ENCODE data around the gene GIMAP1.

GIMAP1 gene

GRCh38 chr7:150748376-150748775 lies 32.0 kb downstream of the GIMAP1 start:
- no peak for DNase-seq (ENCODE audit: low read depth in 2 of 2)

- DNase-seq (ENCODE audit: low read depth in 2 of 2) = no peak
These were observed 35.3 kb downstream of the GIMAP1 start for GRCh38 chr7:150751702-150752101.

- DNase-seq (ENCODE audit: low read depth in 2 of 2) = no peak
These were observed 36.8 kb downstream of the GIMAP1 start for GRCh38 chr7:150753239-150753638.

GRCh38 chr7:150753826-150754603 lies 37.6 kb downstream of the GIMAP1 start:
- no peak for DNase-seq (ENCODE audit: low read depth in 2 of 2)

GRCh38 chr7:150754951-150755350 lies 38.5 kb downstream of the GIMAP1 start:
- DNase-seq (ENCODE audit: low read depth in 2 of 2) = no peak

GRCh38 chr7:150755473-150756099 lies 39.2 kb downstream of the GIMAP1 start:
- peak in 1 of 2 donors; percentile 63 for DNase-seq (ENCODE audit: low read depth in 2 of 2)

GRCh38 chr7:150756166-150756565 lies 39.8 kb downstream of the GIMAP1 start:
- DNase-seq (ENCODE audit: low read depth in 2 of 2) = no peak

- no peak for DNase-seq (ENCODE audit: low read depth in 2 of 2)
These were observed 40.4 kb downstream of the GIMAP1 start for GRCh38 chr7:150756858-150757257.

GRCh38 chr7:150759479-150759878 lies 43.1 kb downstream of the GIMAP1 start:
- DNase-seq (ENCODE audit: low read depth in 2 of 2) = no peak

GRCh38 chr7:150766334-150766709 lies 49.9 kb downstream of the GIMAP1 start:
- no peak for DNase-seq (ENCODE audit: low read depth in 2 of 2)

- DNase-seq (ENCODE audit: low read depth in 2 of 2) = no peak
These were observed 53.4 kb downstream of the GIMAP1 start for GRCh38 chr7:150769768-150770167.
